SK-N-SH treated with all-trans-retinoic acid at 6 μM for 48 hours (cell line): ENCODE results near the gene UBE2V1.

ENCODE experiments used
- ATAC-seq: fragments of 200-7000 bp; cut with Tn5 transposase; 3 replicates; pipeline ENCODE4 v1.9.1; 2020; ENCODE audit warnings: mild to moderate bottlenecking, moderate library complexity
- ARNTL ChIP-seq: fragments of 450-650 bp; formaldehyde crosslinking; IDR thresholded peaks from 2 replicates; pipeline ENCODE4 v1.5.0; 2020; ENCODE audit warnings: low read depth, mild to moderate bottlenecking, moderate library complexity, borderline replicate concordance
- CSDC2 ChIP-seq: fragments of 250-450 bp; sonication (Bioruptor Pico); IDR thresholded peaks from 2 replicates; pipeline ENCODE4 v1.5.0; 2020; ENCODE audit warnings: mild to moderate bottlenecking, moderate library complexity
- ESRRG ChIP-seq: fragments of 250-450 bp; sonication (Bioruptor Pico); IDR thresholded peaks from 2 replicates; pipeline ENCODE4 v1.6.1; 2021; ENCODE audit warnings: mild to moderate bottlenecking
- GLIS3 ChIP-seq: fragments of 250-450 bp; sonication (Bioruptor Pico); IDR thresholded peaks from 2 replicates; pipeline ENCODE4 v1.5.0; 2020; ENCODE audit warnings: mild to moderate bottlenecking, moderate library complexity
- ISL1 ChIP-seq: fragments of 250-450 bp; sonication (Bioruptor Pico); IDR thresholded peaks from 2 replicates; pipeline ENCODE4 v2.1.2; 2022; ENCODE audit warnings: mild to moderate bottlenecking, moderate library complexity
- OSR1 ChIP-seq: fragments of 250-450 bp; sonication (Bioruptor Pico); IDR thresholded peaks from 2 replicates; pipeline ENCODE4 v1.8.0; 2022; ENCODE audit warnings: moderate library complexity, mild to moderate bottlenecking, inconsistent platforms
- PPARA ChIP-seq: fragments of 250-450 bp; sonication (Bioruptor Pico); IDR thresholded peaks from 2 replicates; pipeline ENCODE4 v1.5.0; 2020; ENCODE audit warnings: mild to moderate bottlenecking, borderline replicate concordance
- RARB ChIP-seq: fragments of 250-450 bp; sonication (Bioruptor Pico); IDR thresholded peaks from 2 replicates; pipeline ENCODE4 v1.8.0; 2021; ENCODE audit warnings: mild to moderate bottlenecking, moderate library complexity
- SNAI2 ChIP-seq: fragments of 250-450 bp; sonication (Bioruptor Pico); IDR thresholded peaks from 2 replicates; pipeline ENCODE4 v1.5.0; 2020; ENCODE audit warnings: mild to moderate bottlenecking, moderate library complexity
- TCF4 ChIP-seq: fragments of 250-450 bp; sonication (Bioruptor Pico); IDR thresholded peaks from 2 replicates; pipeline ENCODE4 v1.8.0; 2021; ENCODE audit warnings: mild to moderate bottlenecking, moderate library complexity, borderline replicate concordance
- TOX ChIP-seq: fragments of 250-450 bp; sonication (Bioruptor Pico); IDR thresholded peaks from 2 replicates; pipeline ENCODE4 v1.8.0; 2021; ENCODE audit warnings: mild to moderate bottlenecking, moderate library complexity, borderline replicate concordance
- ZC3H10 ChIP-seq: fragments of 250-450 bp; sonication (Bioruptor Pico); IDR thresholded peaks from 2 replicates; pipeline ENCODE4 v1.5.1; 2021; ENCODE audit warnings: mild to moderate bottlenecking, moderate library complexity
- ZFP3 ChIP-seq: fragments of 250-450 bp; sonication (Bioruptor Pico); IDR thresholded peaks from 2 replicates; pipeline ENCODE4 v1.5.0; 2020; ENCODE audit warnings: mild to moderate bottlenecking, moderate library complexity
- ZFP30 ChIP-seq: fragments of 450-650 bp; formaldehyde crosslinking; IDR thresholded peaks from 2 replicates; pipeline ENCODE4 v1.5.0; 2022; ENCODE audit warnings: mild to moderate bottlenecking, moderate library complexity
- ZNF565 ChIP-seq: fragments of 450-650 bp; formaldehyde crosslinking; conservative IDR thresholded peaks from 2 replicates; pipeline ENCODE4 v1.5.0; 2020; ENCODE audit warnings: low read depth, mild to moderate bottlenecking, moderate library complexity
- ZNF70 ChIP-seq: fragments of 450-650 bp; formaldehyde crosslinking; IDR thresholded peaks from 2 replicates; pipeline ENCODE4 v1.5.0; 2020; ENCODE audit warnings: mild to moderate bottlenecking, moderate library complexity
- ZNF8 ChIP-seq: fragments of 450-650 bp; formaldehyde crosslinking; IDR thresholded peaks from 2 replicates; pipeline ENCODE4 v1.5.0; 2020; ENCODE audit warnings: mild to moderate bottlenecking, moderate library complexity
- TF ChIP-seq, protein P1 (sequence below): fragments of 250-450 bp; sonication (Bioruptor Pico); IDR thresholded peaks from 2 replicates; pipeline ENCODE4 v1.8.0; 2020; ENCODE audit warnings: mild to moderate bottlenecking, moderate library complexity, borderline replicate concordance
- TF ChIP-seq, protein P2 (sequence below): fragments of 250-450 bp; sonication (Bioruptor Pico); IDR thresholded peaks from 2 replicates; pipeline ENCODE4 v1.5.1; 2021; ENCODE audit warnings: mild to moderate bottlenecking, moderate library complexity
- TF ChIP-seq, protein P3 (sequence below): fragments of 250-450 bp; sonication (Bioruptor Pico); IDR thresholded peaks from 2 replicates; pipeline ENCODE4 v1.5.0; 2020; ENCODE audit warnings: mild to moderate bottlenecking, moderate library complexity
- TF ChIP-seq, protein P4 (sequence below): fragments of 250-450 bp; sonication (Bioruptor Pico); IDR thresholded peaks from 2 replicates; pipeline ENCODE4 v1.8.0; 2021; ENCODE audit warnings: low read depth, mild to moderate bottlenecking, moderate library complexity, borderline replicate concordance
- TF ChIP-seq, protein P5 (sequence below): fragments of 250-450 bp; sonication (Bioruptor Pico); IDR thresholded peaks from 2 replicates; pipeline ENCODE4 v1.5.1; 2020; ENCODE audit warnings: low read depth, mild to moderate bottlenecking, moderate library complexity

The UBE2V1 gene

DNA sequence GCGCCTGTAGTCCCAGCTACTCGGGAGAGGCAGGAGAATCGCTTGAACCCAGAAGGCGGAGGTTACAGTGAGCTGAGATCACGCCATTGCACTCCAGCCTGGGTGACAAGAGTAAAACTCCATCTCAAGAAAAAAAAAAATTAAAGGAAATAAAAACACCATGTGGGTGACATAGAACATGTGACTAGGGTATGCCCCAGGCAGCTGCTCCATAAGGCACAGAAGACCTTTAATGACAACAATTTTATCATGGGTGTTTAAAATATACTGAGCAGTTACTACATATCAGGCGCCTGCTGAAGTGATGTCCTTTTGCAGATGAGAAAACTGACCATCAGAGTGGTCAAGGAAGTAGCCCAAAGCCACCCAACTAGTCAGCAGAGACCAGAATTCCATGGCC lies 32.6 kb upstream of the UBE2V1 start (continued):
- TF ChIP-seq, protein P1, sequence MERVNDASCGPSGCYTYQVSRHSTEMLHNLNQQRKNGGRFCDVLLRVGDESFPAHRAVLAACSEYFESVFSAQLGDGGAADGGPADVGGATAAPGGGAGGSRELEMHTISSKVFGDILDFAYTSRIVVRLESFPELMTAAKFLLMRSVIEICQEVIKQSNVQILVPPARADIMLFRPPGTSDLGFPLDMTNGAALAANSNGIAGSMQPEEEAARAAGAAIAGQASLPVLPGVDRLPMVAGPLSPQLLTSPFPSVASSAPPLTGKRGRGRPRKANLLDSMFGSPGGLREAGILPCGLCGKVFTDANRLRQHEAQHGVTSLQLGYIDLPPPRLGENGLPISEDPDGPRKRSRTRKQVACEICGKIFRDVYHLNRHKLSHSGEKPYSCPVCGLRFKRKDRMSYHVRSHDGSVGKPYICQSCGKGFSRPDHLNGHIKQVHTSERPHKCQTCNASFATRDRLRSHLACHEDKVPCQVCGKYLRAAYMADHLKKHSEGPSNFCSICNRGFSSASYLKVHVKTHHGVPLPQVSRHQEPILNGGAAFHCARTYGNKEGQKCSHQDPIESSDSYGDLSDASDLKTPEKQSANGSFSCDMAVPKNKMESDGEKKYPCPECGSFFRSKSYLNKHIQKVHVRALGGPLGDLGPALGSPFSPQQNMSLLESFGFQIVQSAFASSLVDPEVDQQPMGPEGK: no peak
- TF ChIP-seq ARNTL (CRISPR knock-in tag): no peak
- TF ChIP-seq PPARA (CRISPR knock-in tag): no peak
- TF ChIP-seq, protein P2, sequence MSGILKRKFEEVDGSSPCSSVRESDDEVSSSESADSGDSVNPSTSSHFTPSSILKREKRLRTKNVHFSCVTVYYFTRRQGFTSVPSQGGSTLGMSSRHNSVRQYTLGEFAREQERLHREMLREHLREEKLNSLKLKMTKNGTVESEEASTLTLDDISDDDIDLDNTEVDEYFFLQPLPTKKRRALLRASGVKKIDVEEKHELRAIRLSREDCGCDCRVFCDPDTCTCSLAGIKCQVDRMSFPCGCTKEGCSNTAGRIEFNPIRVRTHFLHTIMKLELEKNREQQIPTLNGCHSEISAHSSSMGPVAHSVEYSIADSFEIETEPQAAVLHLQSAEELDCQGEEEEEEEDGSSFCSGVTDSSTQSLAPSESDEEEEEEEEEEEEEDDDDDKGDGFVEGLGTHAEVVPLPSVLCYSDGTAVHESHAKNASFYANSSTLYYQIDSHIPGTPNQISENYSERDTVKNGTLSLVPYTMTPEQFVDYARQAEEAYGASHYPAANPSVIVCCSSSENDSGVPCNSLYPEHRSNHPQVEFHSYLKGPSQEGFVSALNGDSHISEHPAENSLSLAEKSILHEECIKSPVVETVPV (CRISPR knock-in tag): no peak
- no peak for TF ChIP-seq GLIS3 (CRISPR knock-in tag)
- TF ChIP-seq ZNF565 (CRISPR knock-in tag): no peak
- TF ChIP-seq CSDC2 (CRISPR knock-in tag): no peak
- no peak for TF ChIP-seq TCF4 (CRISPR knock-in tag)
- TF ChIP-seq ZFP30 (CRISPR knock-in tag): no peak
- TF ChIP-seq, all 23 proteins: peak for 0

DNA sequence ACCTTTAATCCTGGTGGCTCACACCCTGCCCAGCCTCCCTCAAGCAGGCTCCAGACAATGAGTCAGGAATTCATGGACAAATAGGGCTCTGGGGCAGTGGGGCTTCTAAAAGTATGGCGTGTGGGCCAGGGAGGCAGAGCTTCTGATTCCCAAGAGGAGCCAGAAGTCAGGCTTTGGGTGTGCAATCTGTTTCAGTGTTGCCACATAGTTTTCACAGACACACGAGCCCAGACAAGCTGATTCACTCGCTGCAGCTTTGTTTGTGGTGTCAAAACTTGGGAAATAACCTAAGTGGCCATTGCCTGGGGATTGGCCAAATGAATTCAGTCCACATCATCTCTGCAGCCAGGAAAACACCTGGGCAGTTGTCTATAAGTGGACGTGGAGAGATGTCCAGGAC lies 31.4 kb upstream of the UBE2V1 start:
- TF ChIP-seq RARB (CRISPR knock-in tag): no peak
- TF ChIP-seq ZNF8 (CRISPR knock-in tag): no peak
- TF ChIP-seq, protein P3, sequence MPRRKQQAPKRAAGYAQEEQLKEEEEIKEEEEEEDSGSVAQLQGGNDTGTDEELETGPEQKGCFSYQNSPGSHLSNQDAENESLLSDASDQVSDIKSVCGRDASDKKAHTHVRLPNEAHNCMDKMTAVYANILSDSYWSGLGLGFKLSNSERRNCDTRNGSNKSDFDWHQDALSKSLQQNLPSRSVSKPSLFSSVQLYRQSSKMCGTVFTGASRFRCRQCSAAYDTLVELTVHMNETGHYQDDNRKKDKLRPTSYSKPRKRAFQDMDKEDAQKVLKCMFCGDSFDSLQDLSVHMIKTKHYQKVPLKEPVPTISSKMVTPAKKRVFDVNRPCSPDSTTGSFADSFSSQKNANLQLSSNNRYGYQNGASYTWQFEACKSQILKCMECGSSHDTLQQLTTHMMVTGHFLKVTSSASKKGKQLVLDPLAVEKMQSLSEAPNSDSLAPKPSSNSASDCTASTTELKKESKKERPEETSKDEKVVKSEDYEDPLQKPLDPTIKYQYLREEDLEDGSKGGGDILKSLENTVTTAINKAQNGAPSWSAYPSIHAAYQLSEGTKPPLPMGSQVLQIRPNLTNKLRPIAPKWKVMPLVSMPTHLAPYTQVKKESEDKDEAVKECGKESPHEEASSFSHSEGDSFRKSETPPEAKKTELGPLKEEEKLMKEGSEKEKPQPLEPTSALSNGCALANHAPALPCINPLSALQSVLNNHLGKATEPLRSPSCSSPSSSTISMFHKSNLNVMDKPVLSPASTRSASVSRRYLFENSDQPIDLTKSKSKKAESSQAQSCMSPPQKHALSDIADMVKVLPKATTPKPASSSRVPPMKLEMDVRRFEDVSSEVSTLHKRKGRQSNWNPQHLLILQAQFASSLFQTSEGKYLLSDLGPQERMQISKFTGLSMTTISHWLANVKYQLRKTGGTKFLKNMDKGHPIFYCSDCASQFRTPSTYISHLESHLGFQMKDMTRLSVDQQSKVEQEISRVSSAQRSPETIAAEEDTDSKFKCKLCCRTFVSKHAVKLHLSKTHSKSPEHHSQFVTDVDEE (CRISPR knock-in tag): no peak
- no peak for TF ChIP-seq PPARA (CRISPR knock-in tag)
- no peak for TF ChIP-seq TOX
- TF ChIP-seq ARNTL (CRISPR knock-in tag): no peak
- no peak for TF ChIP-seq ZFP3
- no peak for TF ChIP-seq TCF4 (CRISPR knock-in tag)
- TF ChIP-seq ZNF565 (CRISPR knock-in tag): no peak
- TF ChIP-seq, protein P2 (CRISPR knock-in tag): no peak
- no peak for TF ChIP-seq ISL1
- ATAC-seq: peak; percentile 36; the same call in 1 of the 3 replicates

DNA sequence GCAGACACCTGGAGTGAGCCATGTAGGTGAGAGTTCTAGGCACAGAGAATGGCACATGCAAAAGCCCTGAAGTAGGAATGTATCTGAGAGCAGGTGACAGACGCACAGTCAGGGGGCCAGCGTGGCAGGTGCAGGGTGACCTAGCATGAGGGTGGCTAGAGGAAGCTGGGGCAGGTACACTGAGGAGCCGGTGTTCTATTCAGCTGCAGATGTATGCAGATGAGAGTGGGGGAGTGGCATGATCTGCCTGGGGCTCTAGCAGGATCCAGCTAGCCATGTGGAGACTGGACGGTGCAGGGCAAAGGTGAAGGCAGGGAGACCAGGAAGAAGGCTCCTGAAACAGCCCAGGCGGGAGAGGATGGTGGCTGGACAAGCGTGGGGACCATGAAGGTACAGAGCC lies 29.9 kb upstream of the UBE2V1 start:
- ATAC-seq: no peak
- no peak for TF ChIP-seq ZNF70
- TF ChIP-seq ESRRG (CRISPR knock-in tag): no peak
- no peak for TF ChIP-seq ISL1
- TF ChIP-seq, protein P4, sequence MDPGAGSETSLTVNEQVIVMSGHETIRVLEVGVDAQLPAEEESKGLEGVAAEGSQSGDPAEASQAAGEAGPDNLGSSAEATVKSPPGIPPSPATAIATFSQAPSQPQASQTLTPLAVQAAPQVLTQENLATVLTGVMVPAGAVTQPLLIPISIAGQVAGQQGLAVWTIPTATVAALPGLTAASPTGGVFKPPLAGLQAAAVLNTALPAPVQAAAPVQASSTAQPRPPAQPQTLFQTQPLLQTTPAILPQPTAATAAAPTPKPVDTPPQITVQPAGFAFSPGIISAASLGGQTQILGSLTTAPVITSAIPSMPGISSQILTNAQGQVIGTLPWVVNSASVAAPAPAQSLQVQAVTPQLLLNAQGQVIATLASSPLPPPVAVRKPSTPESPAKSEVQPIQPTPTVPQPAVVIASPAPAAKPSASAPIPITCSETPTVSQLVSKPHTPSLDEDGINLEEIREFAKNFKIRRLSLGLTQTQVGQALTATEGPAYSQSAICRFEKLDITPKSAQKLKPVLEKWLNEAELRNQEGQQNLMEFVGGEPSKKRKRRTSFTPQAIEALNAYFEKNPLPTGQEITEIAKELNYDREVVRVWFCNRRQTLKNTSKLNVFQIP (CRISPR knock-in tag): no peak
- no peak for TF ChIP-seq RARB (CRISPR knock-in tag)
- TF ChIP-seq ZFP3: no peak
- TF ChIP-seq SNAI2 (CRISPR knock-in tag): no peak
- TF ChIP-seq, protein P3 (CRISPR knock-in tag): no peak
- TF ChIP-seq TOX: no peak
- TF ChIP-seq ZC3H10: no peak
- TF ChIP-seq ZNF565 (CRISPR knock-in tag): no peak
- no peak for TF ChIP-seq TCF4 (CRISPR knock-in tag)
- TF ChIP-seq OSR1 (CRISPR knock-in tag): no peak
- TF ChIP-seq CSDC2 (CRISPR knock-in tag): no peak
- TF ChIP-seq, protein P5, sequence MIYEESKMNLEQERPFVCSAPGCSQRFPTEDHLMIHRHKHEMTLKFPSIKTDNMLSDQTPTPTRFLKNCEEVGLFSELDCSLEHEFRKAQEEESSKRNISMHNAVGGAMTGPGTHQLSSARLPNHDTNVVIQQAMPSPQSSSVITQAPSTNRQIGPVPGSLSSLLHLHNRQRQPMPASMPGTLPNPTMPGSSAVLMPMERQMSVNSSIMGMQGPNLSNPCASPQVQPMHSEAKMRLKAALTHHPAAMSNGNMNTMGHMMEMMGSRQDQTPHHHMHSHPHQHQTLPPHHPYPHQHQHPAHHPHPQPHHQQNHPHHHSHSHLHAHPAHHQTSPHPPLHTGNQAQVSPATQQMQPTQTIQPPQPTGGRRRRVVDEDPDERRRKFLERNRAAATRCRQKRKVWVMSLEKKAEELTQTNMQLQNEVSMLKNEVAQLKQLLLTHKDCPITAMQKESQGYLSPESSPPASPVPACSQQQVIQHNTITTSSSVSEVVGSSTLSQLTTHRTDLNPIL (CRISPR knock-in tag): no peak
- TF ChIP-seq GLIS3 (CRISPR knock-in tag): no peak
- TF ChIP-seq ARNTL (CRISPR knock-in tag): no peak
